T-helper 17 cell (primary cell): Measurements from ENCODE around the gene CCDC195. TPM values are rescaled to one million over a fixed set of nuclear protein-coding genes. Genes with fewer than 3 reads are reported as not detected.

Experiments
- total RNA-seq, 4 donors: library from RNA in 2 of 4; stranded (reverse) in 2 of 4; gene quantifications; one replicate each; pipeline ENCODE4 v1.2.3 and lab custom pipeline; 2022 to 2026

The CCDC195 gene
- total RNA-seq, 2 donors from 2014 or later, result not detected

Other genes starting within 250 kb of the CCDC195 start
- gene CUL3, start 131.0 kb downstream of the CCDC195 start, total RNA-seq, result 10 to 100 TPM; 94.8 to 99.7 TPM